Mononuclear cell (primary cell): Measurements from ENCODE around the gene NHSL1. TPM values are rescaled to one million over a fixed set of nuclear protein-coding genes. Genes with fewer than 3 reads are reported as not detected.

Experiments
- H3K27me3 ChIP-seq: 2 replicates; pipeline ENCODE4 v1.6.0; 2011; ENCODE audit warnings: low read length, control low read depth; ENCODE audit not compliant: insufficient read depth
- H3K4me1 ChIP-seq: 2 replicates; pipeline ENCODE4 v1.5.1; 2011; ENCODE audit warnings: mild to moderate bottlenecking, low read length, control low read depth; ENCODE audit not compliant: insufficient read depth
- H3K4me3 ChIP-seq: 2 replicates; pipeline ENCODE4 v1.5.1; 2011; ENCODE audit warnings: mild to moderate bottlenecking, low read length, moderate library complexity
- H3K9me3 ChIP-seq: 2 replicates; pipeline ENCODE4 v1.5.1; 2011; ENCODE audit warnings: low read depth, mild to moderate bottlenecking, control low read depth, low read length
- total RNA-seq: library from RNA; depleted of rRNA; stranded (reverse); fragments of >200 nt; gene quantifications from one replicate; pipeline ENCODE4 v1.2.3, GENCODE V29; 2012

The NHSL1 gene
- total RNA-seq, 1 donor, result 0.63 TPM

- Histone ChIP-seq H3K9me3 (no peaks in the 10 kb centered on the region), H3K27me3 (no peaks in the 10 kb centered on the region), H3K4me3 (no peak overlapping the region), H3K4me1 (no peaks in the 10 kb centered on the region)
These were observed 116.6 kb downstream of the NHSL1 start for GRCh38 chr6:138382498-138383265.

DNA sequence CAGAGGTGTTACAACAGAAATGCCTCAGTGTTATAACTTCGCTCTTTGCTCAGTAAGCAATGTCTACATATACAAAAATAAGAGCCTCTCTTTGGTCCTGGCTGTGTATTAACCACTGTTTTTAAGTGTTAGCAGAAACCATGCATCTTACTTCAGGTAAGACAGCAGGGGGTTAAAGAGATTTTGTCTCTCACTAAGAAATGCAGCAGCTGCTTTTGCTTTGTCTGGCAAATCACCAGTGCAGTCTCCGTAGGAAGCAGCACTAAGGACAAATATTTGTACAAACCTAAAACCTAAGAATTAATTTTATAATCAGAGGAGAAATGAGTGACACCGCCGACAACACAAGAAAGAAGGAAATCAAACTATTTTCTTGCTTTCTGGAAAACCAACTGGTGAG lies 120.8 kb downstream of the NHSL1 start:
- H3K27me3 ChIP-seq, result no peaks in the 10 kb centered on the region
- no peaks in the 10 kb centered on the region for H3K9me3 ChIP-seq
- H3K4me3 ChIP-seq, result no peak overlapping the region
- H3K4me1 ChIP-seq, result no peaks in the 10 kb centered on the region

- Histone ChIP-seq H3K4me3 (no peak within 1 kb of the TSS), H3K4me1 (no peaks in the 10 kb centered on the region), H3K9me3 (no peaks in the 10 kb centered on the region), H3K27me3 (no peaks in the 10 kb centered on the region)
These were observed 121.5 kb downstream of the NHSL1 start, which contains the start of gene SMIM28 for GRCh38 chr6:138377844-138378243. SMIM28 (plus strand) TSS chr6:138377905; CDS start chr6:138378073, 168 bp downstream.

DNA sequence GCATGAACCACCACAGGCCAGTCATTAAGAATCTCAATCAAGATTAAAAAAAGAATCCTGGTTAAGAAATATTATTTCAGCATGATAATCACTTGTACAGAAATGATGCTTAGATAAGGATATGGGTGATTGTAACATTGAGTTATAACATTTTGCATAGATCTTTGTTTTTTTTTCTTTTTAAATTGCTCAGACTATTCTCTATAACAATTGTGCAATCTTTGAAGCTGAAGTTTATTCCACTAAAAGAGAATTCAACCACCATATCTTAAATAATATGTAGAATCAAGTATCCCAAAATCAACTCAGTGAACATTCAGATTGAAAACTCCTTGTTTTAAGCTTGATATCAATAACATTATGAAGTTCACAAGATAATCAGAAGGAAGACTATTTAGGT lies 122.3 kb downstream of the NHSL1 start:
- Histone ChIP-seq H3K4me1 (no peaks in the 10 kb centered on the region), H3K27me3 (no peaks in the 10 kb centered on the region), H3K9me3 (no peaks in the 10 kb centered on the region), H3K4me3 (no peak overlapping the region)

DNA sequence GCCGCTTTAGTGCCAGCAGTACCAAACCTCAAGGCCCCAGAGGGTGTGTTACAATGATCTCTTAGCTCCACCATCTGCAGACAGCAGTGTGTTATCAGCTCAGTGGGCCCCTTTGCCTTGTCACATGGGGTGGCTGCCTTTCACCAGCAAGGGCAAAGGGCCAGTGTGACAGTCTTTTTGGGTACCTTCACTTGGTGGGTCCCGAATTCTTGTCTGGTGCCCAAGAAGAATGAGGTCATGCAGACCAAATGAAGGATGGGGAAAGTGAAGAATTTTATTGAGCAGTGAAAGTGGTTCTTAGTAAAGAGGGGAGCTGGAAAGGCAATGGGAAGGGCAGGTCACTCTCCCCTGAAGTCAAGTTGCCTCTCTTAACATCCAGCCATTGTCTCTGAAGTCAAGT lies 124.5 kb downstream of the NHSL1 start:
- no peaks in the 10 kb centered on the region for H3K4me1 ChIP-seq
- no peak overlapping the region for H3K4me3 ChIP-seq
- H3K27me3 ChIP-seq, result no peaks in the 10 kb centered on the region
- H3K9me3 ChIP-seq, result no peaks in the 10 kb centered on the region

DNA sequence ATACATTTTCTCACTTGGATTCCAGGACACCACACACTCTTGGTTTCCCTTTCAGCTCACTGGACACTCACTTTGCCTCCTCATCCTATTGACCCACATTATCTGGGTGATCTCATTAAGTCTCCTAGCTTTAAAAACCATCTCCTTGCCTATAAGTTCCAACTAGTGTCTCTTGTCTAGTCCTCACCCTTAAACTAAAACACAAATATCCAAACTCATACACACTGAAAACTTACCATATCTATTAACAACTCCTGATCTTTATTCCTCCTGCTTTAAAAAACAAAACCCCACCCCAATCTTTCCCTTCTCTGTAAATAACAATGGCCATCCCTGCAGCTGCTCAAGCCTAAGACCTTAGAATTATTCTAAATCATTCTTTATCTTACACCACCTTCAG lies 125.1 kb downstream of the NHSL1 start:
- Histone ChIP-seq H3K9me3 (no peaks in the 10 kb centered on the region), H3K27me3 (no peaks in the 10 kb centered on the region), H3K4me1 (no peaks in the 10 kb centered on the region), H3K4me3 (no peak overlapping the region)

DNA sequence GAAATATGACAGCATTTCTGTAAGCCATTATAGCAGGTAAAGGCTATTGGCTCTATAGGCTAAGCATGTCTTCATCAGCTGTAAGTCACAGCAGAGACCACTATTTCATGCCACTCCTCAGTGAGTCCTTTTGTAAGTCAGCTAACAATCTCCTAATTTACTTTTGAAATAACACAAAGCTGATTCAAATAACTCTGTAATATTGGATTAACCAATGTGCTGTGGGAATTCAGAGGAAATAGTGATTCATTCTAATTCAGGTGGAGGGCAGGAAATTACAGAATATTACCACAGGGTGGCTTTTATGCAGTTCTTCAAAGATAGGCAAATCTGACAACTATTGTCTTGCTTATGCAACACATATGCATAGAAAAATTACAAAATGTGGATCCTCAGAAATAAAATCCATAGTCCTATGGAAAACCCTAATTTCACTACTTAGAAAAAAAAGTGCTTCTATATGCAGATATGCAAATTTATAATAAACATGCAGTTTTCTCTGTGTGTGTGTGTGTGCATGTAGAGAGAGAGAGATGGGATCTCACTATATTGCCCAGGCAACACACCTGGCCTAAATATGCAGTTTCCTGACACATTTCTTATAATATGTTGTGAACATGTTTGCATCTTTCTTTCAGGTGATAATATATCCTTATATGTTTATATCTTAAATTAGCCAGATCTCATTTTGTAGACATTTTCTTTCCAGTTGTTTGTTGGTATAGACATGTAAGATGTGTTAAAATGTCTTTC lies 126.4 kb downstream of the NHSL1 start:
- H3K4me1 ChIP-seq, result no peaks in the 10 kb centered on the region
- H3K4me3 ChIP-seq, result no peak overlapping the region
- no peaks in the 10 kb centered on the region for H3K27me3 ChIP-seq
- no peaks in the 10 kb centered on the region for H3K9me3 ChIP-seq

Other genes starting within 250 kb of the NHSL1 start
- gene SMIM28, start 121.6 kb downstream of the NHSL1 start, total RNA-seq, result not detected
- 52.9 TPM for gene HEBP2, start 95.3 kb downstream of the NHSL1 start, total RNA-seq